NCI-H187 treated with DMSO at 0.1 percent for 48 hours (cell line): ENCODE results near the gene SNX33.

ENCODE experiments used
- DNase-seq: peaks from one replicate; lab custom pipeline; 2025; lab: John Stamatoyannopoulos, UW

The SNX33 gene

DNA sequence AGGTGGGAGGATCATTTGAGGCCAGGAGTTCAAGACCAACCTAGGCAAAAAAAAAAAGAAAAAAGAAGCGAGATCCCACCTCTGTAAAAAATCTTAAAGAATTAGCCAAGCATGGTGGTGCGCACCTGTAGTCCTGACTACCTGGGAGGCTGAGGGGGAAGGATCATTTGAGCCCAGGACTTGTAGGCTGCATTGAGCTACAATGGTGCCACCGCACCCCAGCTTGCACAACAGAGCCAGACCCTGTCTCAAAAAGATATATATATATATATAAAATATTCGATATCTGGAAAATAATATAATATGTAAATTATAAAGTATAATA lies 6.6 kb upstream of the SNX33 start:
- no peak for DNase-seq

- no peak for DNase-seq
Observed at GRCh38 chr15:75641603-75642002, 6.1 kb upstream of the SNX33 start.

GRCh38 chr15:75644376-75644775 lies 3.3 kb upstream of the SNX33 start:
- no peak for DNase-seq

DNA sequence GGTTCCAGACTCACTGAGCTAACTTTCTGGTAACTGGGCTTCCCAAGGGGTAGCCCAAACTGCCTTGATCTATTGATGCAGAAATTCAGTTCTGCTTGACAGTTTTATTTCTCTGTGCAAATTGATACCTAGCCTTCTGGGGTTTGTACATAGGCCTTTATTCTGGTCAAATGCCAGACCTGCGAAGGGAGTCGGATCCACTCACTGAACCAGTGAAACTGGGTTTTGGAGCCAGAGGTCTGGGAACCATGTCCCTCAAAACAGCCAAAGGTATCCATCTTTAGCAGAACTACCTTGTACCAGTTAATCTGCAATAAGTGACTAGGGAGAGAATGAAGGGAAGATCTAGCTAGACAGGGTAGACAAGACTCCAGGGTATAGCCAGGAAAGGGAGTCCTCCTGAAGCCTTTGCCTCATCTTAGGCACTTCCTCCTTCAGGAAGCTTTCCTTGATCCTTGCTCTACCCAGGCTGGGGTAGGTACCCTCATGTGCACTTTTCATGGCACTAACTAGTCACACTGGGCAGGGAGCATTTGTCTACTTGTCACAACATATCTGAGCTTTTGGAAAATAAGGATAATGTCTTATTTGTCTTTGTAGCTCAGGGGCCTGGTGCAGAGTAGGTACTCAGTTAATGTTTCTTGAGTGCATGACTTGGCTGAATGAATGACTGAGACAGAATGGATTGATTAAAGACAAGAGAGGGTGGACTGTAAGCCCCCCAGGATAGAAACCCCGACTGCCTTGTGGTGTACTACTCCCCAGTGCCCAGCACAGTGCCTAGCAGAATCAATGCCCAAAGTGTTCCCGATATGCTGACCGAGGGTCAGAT lies 1.4 kb upstream of the SNX33 start:
- DNase-seq = no peak

- no peak for DNase-seq
Observed at GRCh38 chr15:75646944-75647364, 758 bp upstream of the SNX33 start.

GRCh38 chr15:75648156-75649000 lies 666 bp downstream of the SNX33 start:
- DNase-seq = no peak

DNA sequence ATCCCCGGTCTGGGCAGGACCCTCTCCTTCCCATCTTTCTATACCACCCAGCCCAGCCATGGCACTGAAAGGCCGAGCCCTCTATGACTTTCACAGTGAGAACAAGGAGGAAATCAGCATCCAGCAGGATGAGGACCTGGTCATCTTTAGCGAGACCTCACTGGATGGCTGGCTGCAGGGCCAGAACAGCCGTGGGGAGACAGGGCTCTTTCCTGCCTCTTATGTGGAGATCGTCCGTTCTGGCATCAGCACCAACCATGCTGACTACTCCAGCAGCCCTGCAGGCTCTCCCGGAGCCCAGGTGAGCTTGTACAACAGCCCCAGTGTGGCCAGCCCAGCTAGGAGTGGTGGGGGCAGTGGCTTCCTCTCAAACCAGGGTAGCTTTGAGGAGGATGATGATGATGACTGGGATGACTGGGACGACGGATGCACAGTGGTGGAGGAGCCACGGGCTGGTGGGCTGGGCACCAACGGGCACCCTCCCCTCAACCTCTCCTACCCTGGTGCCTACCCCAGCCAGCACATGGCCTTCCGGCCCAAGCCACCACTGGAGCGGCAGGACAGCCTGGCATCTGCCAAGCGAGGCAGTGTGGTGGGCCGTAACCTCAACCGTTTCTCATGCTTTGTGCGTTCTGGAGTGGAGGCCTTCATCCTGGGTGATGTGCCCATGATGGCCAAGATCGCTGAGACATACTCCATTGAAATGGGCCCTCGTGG lies 1.5 kb downstream of the SNX33 start:
- DNase-seq = no peak

DNA sequence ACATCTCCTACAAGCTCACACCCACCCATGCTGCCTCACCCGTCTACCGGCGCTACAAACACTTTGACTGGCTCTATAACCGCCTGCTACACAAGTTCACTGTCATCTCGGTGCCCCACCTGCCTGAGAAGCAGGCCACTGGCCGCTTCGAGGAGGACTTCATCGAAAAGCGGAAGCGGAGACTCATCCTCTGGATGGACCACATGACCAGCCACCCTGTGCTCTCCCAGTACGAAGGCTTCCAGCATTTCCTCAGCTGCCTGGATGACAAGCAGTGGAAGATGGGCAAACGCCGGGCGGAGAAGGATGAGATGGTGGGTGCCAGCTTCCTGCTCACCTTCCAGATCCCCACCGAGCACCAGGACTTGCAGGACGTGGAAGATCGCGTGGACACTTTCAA lies 2.1 kb downstream of the SNX33 start:
- DNase-seq = no peak

DNA sequence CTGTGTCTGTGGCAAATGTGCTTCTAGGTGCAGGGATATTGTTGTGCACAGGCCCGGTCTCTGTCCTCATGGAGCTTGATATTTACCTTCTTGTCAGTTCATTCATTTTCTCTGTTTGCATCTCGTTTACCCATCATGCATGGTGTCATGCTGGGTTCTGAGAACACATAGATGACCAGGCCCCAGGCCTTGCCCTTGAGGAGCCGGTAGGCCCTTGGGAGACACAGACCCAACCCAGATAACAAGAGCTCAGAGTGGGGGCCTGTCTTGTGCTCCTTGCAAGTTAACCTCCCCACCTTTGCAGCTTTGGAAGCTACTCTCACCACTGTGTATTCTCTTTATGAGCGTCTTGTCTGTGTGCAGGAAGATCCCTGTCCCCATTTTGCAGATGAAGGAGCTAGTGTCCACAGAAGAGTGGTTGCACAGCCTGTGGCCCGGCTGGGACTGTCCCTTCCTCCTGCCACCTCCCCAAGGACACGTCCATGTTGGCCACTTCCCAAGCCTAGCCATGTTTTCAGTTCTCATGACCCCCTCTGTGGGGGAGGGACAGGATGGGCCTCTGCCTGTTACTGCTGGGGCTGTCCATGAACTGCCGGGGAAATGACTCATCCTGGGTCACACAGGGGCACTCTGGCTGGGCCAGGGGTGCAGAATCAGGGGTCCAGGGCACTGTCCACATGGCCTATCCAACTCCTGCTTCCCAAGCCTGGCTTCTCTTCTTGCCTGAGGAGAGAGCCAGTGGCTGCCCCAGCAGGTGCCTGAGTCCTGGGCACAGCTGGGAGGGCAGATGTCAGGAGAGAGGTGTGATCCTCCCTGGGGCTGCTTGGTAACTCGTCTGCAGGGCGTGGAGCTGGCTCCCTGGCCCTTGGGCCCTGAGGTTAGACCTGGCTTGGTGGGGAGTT lies 3.4 kb downstream of the SNX33 start:
- DNase-seq = no peak

- no peak for DNase-seq
Observed at GRCh38 chr15:75651810-75652543, 4.3 kb downstream of the SNX33 start.

DNA sequence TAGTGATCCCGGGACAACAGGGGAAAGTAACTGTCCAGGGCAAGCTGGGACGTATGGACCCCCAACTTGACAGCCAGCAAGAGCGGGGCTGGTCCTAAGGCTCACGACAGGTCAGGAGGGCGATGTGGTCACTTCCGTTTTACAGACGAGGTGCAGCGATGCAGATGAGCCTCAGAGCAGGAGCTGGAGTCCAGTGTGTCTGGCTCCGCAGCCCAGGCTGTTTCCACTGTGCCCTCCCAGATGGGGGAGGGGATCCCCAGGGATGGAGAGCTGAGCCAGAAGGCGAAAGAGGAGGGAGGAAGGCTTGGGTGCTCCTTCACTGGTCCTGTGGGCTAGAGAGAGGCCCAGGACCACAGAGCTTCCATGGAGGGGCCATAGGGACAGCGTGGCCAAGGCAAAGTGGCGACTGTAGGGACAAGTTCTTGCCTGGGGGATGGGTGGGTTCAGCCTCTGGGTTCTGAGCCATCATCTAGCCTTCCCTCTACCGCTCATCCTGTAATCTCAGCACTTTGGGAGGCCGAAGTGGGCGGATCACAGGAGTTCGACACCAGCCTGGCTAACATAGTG lies 5.7 kb downstream of the SNX33 start:
- DNase-seq = no peak

DNA sequence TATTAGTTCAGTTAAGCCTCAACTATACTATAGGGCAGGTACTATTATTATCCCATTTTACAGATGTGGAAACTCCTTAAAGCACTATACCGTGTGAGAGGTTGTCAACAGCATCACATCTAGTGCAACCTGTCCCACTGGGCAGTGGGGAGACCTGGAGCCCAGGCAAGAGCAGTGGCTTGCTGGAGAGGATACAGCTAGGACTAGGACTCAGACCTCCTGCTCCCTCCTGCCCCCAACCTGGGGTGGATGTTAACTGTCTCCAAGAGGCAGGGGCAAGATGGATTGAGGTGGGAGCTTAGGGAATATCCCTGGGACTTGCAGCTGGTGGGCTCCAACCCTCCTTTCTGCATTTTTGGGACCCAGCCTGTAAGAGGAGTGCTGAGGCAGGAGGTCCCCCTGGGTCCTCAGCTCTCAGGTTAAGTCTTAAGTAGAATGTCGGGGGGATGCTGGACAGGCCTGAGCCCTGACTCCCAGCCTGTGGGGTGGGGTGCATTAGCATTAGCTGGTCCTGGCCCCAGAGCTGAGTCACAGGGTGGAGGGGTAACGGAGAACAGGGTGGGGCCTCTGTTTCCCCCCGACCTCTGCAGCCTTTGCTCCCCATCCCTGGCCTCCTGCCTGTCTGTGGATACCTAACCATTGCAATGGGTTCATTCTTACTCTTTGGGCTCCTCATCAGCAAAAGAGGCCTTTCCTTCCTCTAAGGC lies 6.6 kb downstream of the SNX33 start:
- DNase-seq = no peak

DNA sequence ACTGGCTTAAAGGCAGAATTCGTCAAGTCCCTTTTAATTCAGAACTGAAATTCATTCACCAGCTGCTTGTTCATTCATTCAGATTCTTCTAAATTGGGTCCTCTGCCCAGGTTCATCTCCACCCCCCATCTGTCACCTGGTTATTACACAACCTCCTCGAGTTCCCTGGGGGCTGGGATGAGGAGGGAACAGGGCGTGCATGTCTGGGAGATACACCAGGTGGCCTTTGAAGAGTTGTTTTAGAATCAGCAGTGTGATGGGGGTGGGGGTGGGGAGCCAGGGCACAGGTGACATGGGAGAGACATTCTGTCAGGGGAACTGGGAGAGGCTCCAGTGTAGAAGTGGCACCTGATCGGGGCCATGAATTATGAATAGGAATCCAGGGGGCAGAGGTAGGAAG lies 8.2 kb downstream of the SNX33 start:
- DNase-seq = peak; percentile 51

DNA sequence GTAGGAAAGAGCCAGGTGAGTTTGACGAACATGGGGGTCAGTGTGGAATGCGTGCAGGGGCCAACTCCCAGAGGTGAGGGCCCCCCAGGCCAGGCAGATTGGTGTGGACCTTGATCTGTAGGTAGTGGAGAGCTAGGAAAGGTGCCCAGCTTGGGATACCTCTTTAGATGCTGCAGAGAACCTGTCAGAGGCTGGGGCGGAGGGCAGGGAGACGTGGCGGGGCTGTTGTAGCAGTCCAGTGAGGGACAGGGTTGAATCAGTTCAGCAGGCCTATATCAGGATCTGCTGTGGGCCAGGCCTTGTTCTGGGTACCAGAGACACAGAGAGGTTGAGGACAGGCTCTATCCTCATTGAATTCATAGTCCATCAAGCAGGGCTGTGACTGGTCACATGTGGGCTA lies 8.6 kb downstream of the SNX33 start:
- no peak for DNase-seq

DNA sequence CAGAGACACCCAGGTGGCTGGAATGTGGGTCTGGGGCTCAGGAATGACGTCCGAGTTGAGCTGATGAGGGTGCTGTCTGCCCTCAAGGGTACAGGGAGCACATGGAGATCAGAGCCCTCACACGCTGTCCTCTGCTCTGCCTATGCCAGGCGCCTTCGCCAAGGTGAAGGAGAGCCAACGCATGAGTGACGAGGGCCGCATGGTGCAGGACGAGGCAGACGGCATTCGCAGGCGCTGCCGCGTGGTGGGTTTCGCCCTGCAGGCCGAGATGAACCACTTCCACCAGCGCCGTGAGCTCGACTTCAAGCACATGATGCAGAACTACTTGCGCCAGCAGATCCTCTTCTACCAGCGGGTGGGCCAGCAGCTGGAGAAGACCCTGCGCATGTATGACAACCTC lies 9.1 kb downstream of the SNX33 start:
- DNase-seq = no peak

GRCh38 chr15:75659141-75659771 lies 11.5 kb downstream of the SNX33 start:
- DNase-seq = no peak

- DNase-seq = no peak
Observed at GRCh38 chr15:75659928-75660645, 12.4 kb downstream of the SNX33 start.

- no peak for DNase-seq
Observed at GRCh38 chr15:75661100-75661755, 13.5 kb downstream of the SNX33 start.
